Suppressor macrophage treated with lipopolysaccharide for 4 hours (primary cell): Measurements from ENCODE around the gene RPS8.
"Not testable (repeated sequence)": the region's sequence is repeated elsewhere in the genome, so short reads cannot be mapped to it uniquely, and the experiment has no call there.

Experiments used
- DNase-seq: peaks from one replicate; pipeline ENCODE4 v3.0.0-alpha.2; 2020

The RPS8 gene

DNA sequence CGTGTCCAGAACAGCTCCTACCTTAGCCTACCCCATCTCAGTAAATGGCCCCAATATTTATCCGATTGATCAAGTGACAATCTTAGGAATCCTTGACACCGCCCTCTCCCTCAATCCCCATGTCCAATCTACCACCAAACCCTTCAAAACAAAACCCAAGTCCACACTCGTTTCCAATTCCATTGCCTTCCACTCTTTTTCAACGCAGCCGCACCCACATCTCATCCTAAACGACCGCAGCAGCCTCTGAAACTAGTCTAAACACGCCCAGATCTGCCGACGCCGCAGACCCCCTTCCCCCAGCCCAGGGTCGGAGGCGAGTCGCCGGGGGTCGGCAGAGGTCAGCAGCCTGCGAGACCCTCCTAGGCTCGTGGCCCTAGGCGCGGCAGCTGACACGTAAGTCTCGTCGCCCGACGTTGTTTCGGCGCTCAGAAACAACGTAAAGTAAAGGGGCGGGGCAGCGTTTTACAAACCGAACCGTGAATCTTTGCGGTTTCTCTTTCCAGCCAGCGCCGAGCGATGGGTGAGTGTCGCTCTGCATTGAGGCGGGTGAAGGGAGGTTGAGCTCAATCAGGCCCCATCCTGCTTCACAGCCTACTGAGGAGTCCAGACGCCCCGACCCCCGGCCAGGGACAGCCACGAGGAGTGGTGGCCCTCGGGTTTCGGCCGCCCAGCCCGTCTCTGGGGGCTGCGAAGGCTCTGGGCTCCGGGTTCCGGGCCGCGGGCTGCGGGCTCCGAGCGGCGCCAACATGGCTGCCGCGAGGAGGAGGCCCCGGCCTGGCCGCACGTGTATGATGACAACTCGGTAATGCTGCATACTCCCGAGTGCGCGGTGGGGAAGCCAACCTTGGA is at the start of gene RPS8:
RPS8 (plus strand) TSS at position 463 of the 852 bp plus-strand sequence; CDS start at position 520, 57 bp downstream.
- DNase-seq = peak; percentile 97

DNA sequence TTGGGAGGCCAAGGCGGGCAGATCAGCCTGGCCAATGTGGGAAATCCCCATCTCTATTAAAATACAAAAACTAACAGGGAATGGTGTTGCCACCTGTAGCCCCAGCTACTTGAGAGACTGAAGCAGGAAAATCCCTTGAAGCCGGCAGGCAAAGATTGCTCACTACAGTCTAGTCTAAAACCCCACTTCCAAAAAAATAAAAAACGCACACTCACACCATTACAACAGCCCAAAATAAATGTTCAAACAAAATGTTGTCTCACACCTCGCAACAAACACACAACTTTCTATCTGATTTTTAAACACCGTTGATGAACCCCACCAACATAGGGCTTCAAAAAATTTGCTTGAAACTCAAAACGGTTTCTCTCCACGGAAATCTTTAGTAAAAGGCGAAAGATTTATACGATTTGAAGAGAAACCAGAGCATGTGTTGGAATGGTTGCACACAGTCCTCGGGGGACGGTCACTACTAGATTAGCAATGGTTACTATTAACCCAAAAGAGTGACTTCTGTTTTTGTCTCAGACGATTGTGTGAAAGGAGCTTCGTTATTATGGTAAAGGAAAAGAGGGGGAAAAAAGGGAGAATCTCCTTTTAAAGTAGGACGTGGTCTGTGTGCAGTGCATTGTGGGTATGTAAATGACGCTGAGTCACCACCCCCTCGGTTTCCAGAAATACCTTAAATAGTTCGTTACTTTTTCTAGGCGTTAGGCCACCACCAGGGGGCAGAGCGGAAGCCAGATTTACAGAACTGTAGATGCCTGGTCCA is 44.4 kb upstream of the RPS8 start, which contains the start of gene RNU5D-1:
RNU5D-1 (minus strand) TSS at position 430 of the 772 bp plus-strand sequence.
- DNase-seq = peak; percentile 98

DNA sequence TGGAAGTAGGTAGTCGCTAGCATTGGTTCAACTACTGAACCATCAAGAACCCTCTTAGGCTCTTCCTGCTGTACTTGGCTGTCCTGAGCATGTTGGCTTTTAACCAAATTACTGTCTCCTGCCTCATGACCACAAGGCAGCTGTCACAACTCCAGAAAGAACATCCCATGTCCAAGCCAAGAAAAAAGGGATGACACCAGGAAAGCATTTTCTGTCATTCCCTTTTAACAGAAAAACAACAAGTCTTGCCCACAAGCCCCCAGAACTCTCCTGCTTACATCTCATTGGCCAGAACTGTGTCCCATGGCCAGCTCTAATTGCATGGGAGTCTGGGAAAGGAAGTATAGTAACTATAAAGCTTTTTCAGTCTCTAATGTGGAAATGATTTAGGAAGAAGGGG is 42.0 kb upstream of the RPS8 start:
- DNase-seq = no peak

DNA sequence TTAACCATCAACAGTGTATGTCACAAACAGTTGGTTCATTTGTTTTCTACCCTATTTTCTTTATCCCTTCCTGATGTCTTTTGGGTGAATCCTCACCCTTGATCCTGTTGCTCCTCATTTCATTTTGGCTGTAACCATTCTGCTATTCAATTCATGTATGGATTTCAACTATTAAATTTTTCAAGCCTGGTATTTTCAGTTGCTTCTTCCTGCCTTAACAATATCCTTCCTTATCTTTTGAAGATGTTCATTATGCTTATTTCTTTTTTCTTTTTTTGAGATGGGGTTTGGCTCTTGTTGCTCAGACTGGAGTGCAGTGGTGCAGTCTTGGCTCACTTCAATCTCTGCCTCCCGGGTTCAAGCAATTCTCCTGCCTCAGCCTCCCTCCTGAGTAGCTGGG is 41.6 kb upstream of the RPS8 start:
- no peak for DNase-seq

DNA sequence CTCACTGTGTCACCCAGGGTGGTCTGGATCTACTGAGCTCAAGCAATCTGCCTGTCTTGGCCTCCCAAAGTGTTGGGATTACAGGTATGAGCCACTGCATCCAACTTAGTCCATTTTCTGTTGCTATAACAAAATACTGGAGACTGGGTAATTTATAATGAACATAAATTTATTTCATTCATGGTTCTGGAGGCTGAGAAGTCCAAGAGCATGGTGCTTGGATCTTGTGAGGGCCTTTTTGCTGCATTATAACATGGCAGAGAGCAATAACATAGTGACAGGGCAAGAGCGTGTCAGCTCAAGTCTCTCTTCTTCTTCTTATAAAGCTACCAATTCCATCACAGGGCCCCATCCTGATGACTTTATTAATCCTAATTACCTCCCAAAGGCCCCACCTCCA is 39.3 kb upstream of the RPS8 start:
- no peak for DNase-seq

DNA sequence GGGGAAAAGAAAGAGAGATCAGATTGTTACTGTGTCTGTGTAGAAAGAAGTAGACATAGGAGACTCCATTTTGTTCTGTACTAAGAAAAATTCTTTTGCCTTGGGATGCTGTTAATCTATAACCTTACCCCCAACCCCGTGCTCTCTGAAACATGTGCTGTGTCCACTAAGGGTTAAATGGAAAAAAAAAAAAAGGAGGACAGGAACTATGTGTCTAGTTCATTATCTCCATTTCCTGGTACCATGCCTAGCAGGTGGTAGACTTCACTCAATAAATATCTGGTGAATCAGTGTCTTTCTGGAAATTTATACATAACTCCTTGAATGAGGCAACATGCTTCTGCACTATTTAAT is 36.4 kb upstream of the RPS8 start:
- not testable (repeated sequence) for DNase-seq

DNA sequence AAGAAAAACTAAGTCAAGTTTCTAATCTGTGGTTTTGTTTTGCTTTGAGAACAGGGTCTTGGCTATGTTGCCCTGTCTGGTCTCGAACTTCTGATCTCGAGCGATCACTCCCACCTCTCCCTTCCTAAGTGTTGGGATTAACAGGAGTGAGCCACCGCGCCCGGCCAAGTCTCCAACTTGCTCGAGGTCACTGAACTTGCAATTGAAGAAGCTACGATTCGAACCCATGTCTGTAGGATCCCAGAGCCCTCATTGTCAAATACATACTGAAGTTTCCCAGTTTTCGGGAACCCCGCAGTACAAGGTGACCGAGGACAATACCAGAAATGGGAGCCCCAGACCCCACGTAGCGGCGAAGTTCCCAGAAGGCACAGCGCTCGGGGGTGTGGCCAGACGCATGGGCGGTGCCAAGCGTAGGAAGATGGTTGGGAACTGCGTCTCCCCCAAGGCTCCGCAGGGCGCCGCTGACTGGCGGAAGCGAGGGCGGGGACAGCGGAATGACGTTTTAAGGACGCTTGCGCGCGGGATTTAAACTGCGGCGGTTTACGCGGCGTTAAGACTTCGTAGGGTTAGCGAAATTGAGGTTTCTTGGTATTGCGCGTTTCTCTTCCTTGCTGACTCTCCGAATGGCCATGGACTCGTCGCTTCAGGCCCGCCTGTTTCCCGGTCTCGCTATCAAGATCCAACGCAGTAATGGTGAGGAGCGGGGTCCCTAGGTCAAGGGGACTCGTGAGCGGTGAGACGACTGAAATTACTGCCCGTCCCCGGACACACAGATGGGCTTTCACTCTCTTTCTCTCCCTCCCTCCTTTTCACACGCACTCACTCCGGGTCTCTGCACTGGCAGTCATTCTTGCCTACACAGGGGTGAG is 35.8 kb upstream of the RPS8 start, which contains the start of gene KIF2C:
KIF2C (plus strand) TSS at position 531 of the 872 bp plus-strand sequence; CDS start at position 627, 96 bp downstream.
- DNase-seq = peak; percentile 99

DNA sequence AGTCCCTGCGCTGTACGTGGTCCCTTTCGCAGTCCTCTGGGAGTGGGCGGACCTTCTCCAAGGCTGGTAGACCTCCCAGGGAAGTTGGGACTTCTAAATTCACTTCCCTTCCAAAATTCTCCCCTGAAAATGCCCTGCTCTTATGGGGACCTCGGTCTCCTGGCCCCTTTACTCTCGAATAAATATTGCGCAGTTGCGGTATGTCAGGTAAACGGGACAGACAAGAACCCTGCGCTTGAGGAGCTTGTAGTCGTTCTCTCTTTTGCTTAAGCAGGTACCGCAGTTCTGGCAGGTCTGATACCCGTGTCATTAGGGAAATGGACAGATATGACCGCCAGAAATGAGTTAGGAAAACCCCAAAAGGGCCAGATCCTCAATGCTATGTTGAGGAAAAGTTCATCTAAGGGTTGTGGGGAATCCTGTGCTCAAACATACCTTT is 35.1 kb upstream of the RPS8 start:
- no peak for DNase-seq

DNA sequence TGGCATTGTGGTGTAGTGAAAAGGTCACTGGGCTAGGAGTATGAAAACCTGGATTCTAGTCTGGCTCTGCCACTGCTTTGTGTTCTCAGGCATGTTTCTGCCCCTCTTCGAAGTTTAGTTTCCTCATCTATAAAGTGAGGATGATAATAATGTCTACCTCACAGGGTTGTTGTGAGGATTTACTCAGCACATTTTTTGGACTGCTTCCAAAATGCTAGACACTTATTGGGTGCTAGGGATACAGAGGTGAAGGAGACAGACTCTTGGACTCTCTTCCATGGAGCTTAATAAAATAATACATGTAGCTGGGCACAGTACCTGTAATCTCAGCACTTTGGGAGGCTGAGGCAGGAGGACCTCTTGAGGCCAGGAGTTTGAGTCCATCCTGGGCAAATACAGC is 32.1 kb upstream of the RPS8 start:
- DNase-seq = no peak

DNA sequence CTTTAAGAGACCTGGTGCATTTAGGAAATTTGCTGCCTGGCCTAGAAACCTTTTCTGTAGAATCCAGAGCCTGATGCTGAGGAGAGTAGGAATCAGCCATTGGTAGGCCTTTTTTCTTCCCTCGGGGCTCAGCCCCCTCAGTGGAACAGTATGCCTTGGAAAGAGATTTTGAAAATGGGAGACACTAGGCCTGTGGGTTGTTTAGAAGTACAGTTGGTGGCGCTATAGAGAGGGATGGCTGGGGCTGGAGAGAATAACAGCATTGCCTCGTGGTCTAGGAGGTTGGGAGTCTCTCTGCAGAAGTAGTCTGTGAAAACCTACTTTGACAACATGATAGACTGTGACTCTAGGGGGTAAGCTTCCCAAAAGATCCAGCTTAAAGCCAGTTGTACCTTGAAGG is 27.5 kb upstream of the RPS8 start:
- no peak for DNase-seq

DNA sequence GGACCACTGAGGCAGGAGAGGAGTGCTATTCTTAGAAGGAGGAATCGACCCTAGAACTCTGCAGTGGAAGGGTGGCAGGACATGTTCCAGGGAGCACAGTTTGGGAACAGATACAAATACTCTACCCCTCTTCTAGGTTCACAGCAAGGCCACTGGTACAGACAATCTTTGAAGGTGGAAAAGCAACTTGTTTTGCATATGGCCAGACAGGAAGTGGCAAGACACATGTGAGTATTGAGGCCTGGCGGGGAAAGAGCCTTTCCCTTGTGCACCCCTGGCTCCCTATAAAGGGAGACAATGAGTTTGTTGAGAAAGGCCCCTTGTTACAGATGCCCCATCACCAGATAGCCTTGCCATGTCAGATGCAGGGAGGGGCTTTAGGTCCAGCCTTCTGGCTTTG is 17.9 kb upstream of the RPS8 start:
- no peak for DNase-seq

DNA sequence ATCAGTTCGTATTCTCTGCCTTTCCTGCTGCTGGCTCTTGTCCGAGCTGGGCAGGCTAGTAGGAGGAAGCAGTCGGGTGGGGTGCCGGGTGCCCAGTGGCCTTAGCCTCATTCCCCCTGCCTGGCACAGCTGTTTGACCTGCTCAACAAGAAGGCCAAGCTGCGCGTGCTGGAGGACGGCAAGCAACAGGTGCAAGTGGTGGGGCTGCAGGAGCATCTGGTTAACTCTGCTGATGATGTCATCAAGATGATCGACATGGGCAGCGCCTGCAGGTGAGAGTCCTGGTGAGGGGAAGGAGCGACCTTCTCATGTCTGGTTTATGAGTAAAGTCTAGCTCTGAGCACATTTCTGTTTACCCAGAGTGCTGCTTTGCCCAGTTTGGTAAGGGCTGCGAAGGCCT is 16.3 kb upstream of the RPS8 start:
- DNase-seq = no peak

DNA sequence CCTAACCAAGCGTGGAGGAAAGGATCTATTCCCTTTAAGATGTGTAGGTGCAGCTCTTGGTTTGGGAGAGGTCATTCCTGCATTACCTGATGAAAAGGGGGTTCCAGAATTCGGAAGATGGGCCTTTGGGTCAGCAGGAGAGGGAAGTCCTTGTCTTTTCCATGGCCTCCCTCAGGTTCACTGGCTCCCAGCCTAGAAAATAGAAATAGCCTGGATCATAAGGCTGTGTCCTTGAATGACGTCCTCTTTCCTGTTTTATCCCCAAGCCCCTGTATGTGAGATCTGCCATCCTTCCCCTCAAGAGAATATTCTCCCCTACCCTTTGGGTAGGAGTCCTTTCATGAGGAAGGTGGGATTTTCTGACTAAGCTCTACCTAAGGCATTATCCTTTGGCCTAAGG is 14.5 kb upstream of the RPS8 start:
- DNase-seq = no peak

DNA sequence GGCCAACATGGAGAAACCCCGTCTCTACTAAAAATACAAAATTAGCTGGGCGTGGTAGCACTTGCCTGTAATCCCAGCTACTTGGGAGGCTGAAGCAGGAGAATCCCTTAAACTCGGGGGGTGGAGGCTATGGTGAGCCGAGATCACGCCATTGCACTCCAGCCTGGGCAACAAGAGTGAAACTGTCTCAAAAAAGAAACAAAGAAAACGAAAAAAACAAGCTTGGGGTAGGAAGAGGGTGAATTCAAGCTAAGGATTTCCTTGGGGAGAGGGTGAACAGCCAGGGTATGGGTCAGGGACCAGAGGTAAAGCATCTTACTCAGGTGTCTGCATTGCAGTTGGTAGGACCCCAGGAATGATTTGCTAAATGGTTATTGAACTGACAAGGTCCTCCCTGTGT is 8.9 kb upstream of the RPS8 start:
- DNase-seq = not testable (repeated sequence)

DNA sequence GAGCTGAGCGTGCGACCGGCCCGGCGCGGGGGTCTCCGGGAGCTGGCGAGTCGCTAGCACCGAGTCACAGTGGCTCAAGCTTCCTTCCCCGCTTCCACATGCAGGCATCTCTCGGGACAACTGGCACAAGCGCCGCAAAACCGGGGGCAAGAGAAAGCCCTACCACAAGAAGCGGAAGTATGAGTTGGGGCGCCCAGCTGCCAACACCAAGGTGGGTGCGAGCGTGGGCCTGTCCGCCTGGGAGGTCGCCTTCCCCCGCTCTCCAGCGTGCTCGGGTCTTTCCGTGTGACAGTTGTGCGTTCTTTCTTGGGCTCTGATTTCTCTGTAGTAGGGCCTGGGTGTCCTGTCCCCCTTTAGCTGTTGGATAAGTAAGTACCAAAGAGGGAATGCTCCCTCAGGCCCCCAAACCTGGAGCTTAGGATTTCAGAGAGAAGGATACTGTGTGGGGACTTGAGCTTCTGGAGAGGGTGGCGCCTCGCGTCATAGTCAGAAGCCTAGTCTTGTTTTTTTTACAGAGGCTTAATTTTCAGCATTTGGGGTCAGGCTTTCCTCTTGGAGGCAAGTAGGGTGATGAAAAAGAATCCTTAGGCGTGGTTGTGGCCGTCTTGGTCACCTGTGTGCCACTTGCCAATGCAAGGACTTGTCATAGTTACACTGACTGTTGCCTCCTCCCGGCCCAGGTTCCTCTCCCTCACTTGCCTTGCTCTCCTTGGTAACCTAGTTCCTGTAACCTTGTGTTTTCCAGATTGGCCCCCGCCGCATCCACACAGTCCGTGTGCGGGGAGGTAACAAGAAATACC is 790 bp downstream of the RPS8 start:
- peak; percentile 17 for DNase-seq

DNA sequence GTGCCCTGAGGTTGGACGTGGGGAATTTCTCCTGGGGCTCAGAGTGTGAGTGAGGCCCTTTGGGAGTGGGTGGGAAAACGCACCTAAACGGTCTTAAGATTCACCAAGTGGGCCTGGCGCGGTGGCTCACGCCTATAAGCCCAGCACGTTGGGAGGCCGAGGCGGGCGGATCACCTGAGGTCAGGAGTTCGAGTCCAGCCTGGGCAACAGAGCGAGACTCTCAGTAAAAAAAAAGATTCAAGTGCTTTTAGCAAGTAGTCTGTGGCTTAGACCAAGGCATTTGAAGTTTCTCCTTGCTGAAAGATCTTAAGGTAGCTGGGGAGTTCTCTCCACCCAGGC is 1.4 kb downstream of the RPS8 start:
- no peak for DNase-seq

DNA sequence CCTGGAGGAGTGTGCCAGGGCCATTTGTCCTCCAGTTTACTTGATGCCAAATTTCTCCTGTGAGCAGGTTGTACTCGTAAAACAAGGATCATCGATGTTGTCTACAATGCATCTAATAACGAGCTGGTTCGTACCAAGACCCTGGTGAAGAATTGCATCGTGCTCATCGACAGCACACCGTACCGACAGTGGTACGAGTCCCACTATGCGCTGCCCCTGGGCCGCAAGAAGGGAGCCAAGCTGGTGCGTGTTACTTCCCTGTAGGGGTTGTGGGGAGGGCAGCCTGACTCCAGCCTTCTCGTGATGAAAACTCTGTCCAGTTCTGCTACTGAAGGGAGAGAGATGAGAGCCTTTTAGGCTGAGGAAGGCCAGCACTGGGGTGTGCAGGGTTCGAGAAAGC is 2.2 kb downstream of the RPS8 start:
- no peak for DNase-seq

DNA sequence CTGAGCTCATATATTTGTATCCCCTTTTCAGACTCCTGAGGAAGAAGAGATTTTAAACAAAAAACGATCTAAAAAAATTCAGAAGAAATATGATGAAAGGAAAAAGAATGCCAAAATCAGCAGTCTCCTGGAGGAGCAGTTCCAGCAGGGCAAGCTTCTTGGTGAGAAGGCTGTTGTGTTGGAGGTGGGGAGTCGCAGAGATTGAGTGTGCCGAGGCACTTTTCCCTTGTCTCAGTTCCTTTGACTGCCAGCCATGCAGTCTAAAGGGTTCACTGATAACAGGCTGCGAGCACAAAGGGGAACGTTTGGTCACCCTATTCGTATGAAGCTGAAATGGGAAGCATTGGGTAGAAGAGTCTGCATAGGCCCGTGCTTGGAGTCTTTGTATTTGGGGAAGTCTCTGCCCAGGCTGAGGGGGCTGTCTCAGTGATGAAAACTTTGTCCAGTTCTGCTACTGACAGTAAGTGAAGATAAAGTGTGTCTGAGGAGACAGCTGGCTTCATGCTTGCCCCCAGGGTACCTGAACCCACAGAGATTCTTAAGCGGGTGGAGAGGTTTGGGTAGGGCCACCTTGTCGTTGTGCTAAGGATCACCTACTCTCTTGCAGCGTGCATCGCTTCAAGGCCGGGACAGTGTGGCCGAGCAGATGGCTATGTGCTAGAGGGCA is 2.8 kb downstream of the RPS8 start:
- DNase-seq = peak; percentile 34

DNA sequence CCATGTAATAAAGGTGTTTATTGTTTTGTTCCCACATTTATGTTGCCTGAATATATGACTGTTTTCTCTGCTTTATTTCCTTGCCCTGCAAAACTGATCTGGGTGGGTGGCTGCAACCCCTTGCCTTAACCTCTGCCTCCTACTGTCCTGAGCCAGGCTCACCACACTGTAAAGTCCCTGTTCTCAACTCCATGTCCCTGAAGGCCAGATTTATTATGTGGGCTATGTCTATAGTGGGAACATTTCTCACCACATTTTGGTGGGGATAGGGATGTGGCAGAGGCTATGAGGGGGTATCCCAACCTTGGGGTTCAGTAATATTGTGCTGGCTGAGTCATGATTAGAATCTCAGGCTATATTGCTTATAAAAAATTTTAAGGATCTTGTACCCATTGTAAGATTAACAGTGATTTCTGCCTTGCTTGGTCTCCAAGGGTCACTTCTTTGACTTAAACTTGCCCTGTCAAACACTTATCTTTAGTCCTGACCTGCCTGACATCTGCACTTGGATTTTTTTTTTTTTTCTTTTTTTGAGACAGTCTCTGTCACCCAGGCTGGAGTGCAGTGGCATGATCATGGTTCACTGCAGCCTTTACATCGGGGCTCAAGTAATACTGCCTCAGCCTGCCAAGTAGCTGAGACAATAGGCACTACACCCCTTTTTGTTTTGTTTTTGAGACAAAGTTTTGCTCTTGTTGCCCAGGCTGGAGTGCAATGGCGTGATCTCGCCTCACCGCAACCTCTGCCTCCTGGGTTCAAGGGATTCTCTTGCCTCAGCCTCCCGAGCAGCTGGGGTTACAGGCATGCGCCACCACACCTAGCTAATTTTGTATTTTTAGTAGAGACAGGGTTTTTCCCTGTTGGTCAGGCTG is 3.6 kb downstream of the RPS8 start:
- DNase-seq = no peak

DNA sequence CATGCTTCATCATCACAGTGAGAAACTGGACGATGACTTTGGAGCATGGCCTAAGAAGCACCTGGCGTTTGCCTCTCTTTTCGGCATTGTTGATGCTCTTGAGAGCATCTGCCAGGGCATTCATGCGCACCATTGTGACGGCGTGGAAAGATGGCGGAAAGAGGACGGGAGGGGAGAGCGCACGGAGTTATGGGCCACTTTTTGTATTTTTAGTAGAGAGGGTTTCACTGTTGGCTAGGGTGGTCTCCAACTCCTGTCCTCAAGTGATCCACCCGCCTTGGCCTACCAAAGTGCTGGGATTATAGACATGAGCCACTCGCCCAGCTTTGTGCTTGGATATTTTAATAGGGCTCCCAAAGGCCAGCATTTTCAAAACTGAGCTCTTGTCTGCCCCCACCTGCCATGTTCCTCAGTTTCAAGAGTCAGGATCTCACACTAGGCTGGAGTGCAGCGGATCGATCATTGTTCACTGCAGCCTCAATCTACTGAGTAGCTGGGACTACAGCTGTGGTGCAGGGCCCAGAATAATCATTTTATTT is 5.3 kb downstream of the RPS8 start:
- no peak for DNase-seq
